ENCODE data around the gene BAG5. TPM values are rescaled to one million over a fixed set of nuclear protein-coding genes. Genes with fewer than 3 reads are reported as not detected.

The BAG5 gene
- total RNA-seq, 1 experiment from 2014 or later: 29.2 TPM

DNA sequence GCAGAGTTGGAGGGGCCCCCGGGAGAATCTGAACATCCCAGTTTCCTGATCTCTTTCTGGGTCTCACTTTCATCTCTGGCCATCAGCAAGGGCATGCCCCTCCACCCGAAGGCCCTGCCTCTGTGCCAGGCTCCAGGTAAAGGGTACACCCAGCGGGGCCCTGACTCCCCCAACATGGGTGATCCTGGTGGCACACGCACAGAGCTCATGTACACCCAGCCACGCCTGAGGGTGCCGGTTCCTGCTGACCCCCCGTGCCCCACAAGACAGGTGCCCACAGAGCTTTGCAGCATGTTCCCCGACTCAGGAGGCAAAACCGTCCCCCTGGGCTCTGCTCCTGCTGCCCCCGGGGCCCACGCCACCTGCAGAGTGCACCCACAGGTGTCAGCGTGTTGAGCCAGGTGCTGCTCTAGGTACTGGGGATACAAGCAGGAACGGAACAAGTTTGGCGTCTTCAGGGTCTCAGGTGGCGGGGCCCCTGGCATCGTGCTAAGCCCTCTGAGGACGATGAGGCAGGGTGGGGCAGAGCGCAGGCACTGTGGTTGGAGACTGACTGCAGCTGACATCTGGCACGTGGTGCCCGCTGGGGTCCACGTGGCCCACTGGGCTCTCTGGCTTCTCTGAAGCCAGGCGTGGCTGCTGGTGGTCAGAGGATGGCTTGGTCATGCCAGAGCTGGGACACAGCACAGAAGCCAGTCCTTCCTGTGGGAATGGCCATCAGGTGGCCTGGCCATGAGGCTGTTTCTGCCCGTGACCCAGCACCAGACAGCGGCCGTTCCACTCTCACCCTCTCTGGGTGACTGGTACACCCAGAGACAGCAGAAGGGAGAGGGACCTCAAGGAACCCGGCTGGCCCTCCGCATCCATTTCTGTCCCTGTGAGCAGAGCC, 13.8 kb downstream of the BAG5 start:
- TF ChIP-seq CBFB (CRISPR knock-in tag; IDR thresholded peaks at IDR 0.05; ENCODE audit: low read depth): no peak
- TF ChIP-seq, protein P1, sequence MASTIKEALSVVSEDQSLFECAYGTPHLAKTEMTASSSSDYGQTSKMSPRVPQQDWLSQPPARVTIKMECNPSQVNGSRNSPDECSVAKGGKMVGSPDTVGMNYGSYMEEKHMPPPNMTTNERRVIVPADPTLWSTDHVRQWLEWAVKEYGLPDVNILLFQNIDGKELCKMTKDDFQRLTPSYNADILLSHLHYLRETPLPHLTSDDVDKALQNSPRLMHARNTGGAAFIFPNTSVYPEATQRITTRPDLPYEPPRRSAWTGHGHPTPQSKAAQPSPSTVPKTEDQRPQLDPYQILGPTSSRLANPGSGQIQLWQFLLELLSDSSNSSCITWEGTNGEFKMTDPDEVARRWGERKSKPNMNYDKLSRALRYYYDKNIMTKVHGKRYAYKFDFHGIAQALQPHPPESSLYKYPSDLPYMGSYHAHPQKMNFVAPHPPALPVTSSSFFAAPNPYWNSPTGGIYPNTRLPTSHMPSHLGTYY (CRISPR knock-in tag; IDR thresholded peaks at IDR 0.05): no peak
- no peak for TF ChIP-seq FOXJ3 (CRISPR knock-in tag; IDR thresholded peaks at IDR 0.05; ENCODE audit: borderline replicate concordance)
- TF ChIP-seq ZNF396 (CRISPR knock-in tag; IDR thresholded peaks at IDR 0.05; ENCODE audit: borderline replicate concordance): no peak
- TF ChIP-seq, protein P2, sequence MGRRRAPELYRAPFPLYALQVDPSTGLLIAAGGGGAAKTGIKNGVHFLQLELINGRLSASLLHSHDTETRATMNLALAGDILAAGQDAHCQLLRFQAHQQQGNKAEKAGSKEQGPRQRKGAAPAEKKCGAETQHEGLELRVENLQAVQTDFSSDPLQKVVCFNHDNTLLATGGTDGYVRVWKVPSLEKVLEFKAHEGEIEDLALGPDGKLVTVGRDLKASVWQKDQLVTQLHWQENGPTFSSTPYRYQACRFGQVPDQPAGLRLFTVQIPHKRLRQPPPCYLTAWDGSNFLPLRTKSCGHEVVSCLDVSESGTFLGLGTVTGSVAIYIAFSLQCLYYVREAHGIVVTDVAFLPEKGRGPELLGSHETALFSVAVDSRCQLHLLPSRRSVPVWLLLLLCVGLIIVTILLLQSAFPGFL (CRISPR knock-in tag; IDR thresholded peaks at IDR 0.05; ENCODE audit: borderline replicate concordance): no peak
- no peak for TF ChIP-seq ZNF121 (CRISPR knock-in tag; IDR thresholded peaks at IDR 0.05)
- TF ChIP-seq, protein P3, sequence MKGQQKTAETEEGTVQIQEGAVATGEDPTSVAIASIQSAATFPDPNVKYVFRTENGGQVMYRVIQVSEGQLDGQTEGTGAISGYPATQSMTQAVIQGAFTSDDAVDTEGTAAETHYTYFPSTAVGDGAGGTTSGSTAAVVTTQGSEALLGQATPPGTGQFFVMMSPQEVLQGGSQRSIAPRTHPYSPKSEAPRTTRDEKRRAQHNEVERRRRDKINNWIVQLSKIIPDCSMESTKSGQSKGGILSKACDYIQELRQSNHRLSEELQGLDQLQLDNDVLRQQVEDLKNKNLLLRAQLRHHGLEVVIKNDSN (CRISPR knock-in tag; IDR thresholded peaks at IDR 0.05): no peak
- no peak for TF ChIP-seq SMAD4 (CRISPR knock-in tag; IDR thresholded peaks at IDR 0.05)
- H3K4me1 Mint-ChIP-seq: peaks cover 5% of the 10 kb centered on the region; the same call in 1 of the 2 replicates
- H3K4me3 Mint-ChIP-seq: no peak overlapping the region
- no peak for ATAC-seq
- H3K9me3 Mint-ChIP-seq: no peaks in the 10 kb centered on the region
- ChIA-PET POLR2A (no interaction called here), CTCF (interaction anchor here (1.1 to 21.0 kb wide), 4 partner anchors 13 to 43 kb away, joined by 3 to 455 read pairs (median 5); partner anchors contain the start of genes BAG5 and CKB)
- no peaks in the 10 kb centered on the region for H3K27me3 Mint-ChIP-seq (ENCODE audit: low read depth)
- no peak for DNase-seq (ENCODE audit: low spot score)
- H3K36me3 Mint-ChIP-seq: no peaks in the 10 kb centered on the region
- H3K27ac Mint-ChIP-seq: no peak overlapping the region

DNA sequence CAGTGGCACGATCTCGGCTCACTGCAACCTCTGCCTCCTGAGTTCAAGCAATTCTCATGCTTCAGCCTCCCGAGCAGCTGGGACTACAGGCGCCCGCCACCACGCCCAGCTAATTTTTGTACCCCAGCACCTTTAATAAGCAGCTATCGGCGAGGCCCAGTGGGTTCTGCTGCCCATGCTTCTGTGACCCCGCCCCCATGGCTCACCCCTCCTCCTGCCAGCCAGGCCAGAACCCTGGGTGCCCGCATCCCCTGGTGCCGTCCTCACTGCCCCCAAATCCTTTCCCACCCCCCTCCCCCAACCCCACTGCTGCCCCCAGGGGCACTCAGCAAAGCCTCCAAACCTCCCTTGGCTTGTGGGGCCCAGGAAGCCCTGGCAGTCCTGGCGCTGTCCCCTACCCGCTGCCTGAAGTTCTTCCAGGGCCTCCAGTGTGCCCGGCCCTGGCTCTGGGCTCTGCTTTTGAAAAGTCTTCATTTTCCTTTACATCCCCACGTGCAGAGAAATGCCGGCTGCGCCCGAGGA, 14.5 kb downstream of the BAG5 start:
- no peaks in the 10 kb centered on the region for H3K9me3 Mint-ChIP-seq
- H3K27me3 Mint-ChIP-seq (ENCODE audit: low read depth): no peaks in the 10 kb centered on the region
- CTCF ChIA-PET: interaction anchor here (1.0 to 21.0 kb wide), 6 partner anchors 10 to 157 kb away, joined by 3 to 455 read pairs (median 10); partner anchors contain the start of genes BAG5, CKB and COA8
- H3K36me3 Mint-ChIP-seq: no peaks in the 10 kb centered on the region
- TF ChIP-seq FOXJ3 (CRISPR knock-in tag; IDR thresholded peaks at IDR 0.05; ENCODE audit: borderline replicate concordance) (no peak), ZNF423 (CRISPR knock-in tag; IDR thresholded peaks at IDR 0.05) (no peak), NR2C2 (CRISPR knock-in tag; IDR thresholded peaks at IDR 0.05) (no peak), ETV6 (CRISPR knock-in tag; IDR thresholded peaks at IDR 0.05) (no peak), NFE2L1 (CRISPR knock-in tag; IDR thresholded peaks at IDR 0.05) (no peak), PRRX2 (CRISPR knock-in tag; IDR thresholded peaks at IDR 0.05) (no peak), JAZF1 (CRISPR knock-in tag; IDR thresholded peaks at IDR 0.05) (no peak)
- no peak overlapping the region for H3K4me3 Mint-ChIP-seq
- H3K4me1 Mint-ChIP-seq: peaks cover 5% of the 10 kb centered on the region; the same call in 1 of the 2 replicates
- ATAC-seq: no peak
- H3K27ac Mint-ChIP-seq: no peak overlapping the region
- POLR2A ChIA-PET: no interaction called here
- DNase-seq (ENCODE audit: low spot score): no peak

DNA sequence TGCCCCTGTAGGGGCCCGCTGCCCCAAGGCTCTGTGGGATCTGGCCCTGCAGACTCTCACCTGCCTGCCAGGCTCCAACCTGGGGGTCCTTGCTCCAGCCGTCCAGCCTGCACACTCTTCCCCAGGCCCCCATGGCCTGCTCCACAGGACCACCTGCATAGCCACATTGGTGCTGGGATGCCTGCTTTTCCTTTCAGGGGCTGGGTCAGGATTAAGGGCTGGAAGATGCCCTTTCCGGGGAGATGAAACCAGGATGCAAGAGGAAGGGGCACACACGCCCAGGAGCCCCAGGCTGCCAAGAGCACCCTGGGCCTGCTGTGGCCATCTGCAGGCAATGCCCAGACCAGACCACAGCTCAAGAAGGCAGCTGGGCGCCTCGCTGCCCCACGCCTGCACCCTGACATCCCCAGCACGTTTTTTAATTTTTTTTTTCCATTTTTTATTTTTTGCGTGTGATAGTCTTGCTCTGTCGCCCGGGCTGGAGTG, 15.0 kb downstream of the BAG5 start:
- no peaks in the 10 kb centered on the region for H3K36me3 Mint-ChIP-seq
- H3K27ac Mint-ChIP-seq: no peak overlapping the region
- ATAC-seq (no peak), DNase-seq (ENCODE audit: low spot score) (no peak)
- no peaks in the 10 kb centered on the region for H3K9me3 Mint-ChIP-seq
- peaks cover 5% of the 10 kb centered on the region; the same call in 1 of the 2 replicates for H3K4me1 Mint-ChIP-seq
- no peak overlapping the region for H3K4me3 Mint-ChIP-seq
- CTCF ChIA-PET: interaction anchor here (0.6 to 21.0 kb wide), 15 partner anchors 9 to 157 kb away, joined by 3 to 455 read pairs (median 6); partner anchors contain the start of genes BAG5, CKB, COA8 and TRMT61A
- H3K27me3 Mint-ChIP-seq (ENCODE audit: low read depth): no peaks in the 10 kb centered on the region
- POLR2A ChIA-PET: interaction anchor here (0.5 kb wide), 2 partner anchors 45 to 1103 kb away, joined by 3 read pairs; no protein-coding TSS in a partner anchor
- TF ChIP-seq, protein P4, sequence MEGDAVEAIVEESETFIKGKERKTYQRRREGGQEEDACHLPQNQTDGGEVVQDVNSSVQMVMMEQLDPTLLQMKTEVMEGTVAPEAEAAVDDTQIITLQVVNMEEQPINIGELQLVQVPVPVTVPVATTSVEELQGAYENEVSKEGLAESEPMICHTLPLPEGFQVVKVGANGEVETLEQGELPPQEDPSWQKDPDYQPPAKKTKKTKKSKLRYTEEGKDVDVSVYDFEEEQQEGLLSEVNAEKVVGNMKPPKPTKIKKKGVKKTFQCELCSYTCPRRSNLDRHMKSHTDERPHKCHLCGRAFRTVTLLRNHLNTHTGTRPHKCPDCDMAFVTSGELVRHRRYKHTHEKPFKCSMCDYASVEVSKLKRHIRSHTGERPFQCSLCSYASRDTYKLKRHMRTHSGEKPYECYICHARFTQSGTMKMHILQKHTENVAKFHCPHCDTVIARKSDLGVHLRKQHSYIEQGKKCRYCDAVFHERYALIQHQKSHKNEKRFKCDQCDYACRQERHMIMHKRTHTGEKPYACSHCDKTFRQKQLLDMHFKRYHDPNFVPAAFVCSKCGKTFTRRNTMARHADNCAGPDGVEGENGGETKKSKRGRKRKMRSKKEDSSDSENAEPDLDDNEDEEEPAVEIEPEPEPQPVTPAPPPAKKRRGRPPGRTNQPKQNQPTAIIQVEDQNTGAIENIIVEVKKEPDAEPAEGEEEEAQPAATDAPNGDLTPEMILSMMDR (IDR thresholded peaks at IDR 0.05): no peak
- TF ChIP-seq NR3C1 (CRISPR knock-in tag; conservative IDR thresholded peaks at IDR 0.05; ENCODE audit: low read depth) (no peak), ZNF232 (CRISPR knock-in tag; IDR thresholded peaks at IDR 0.05) (no peak), GTF2I (CRISPR knock-in tag; conservative IDR thresholded peaks at IDR 0.05) (no peak), MXD4 (CRISPR knock-in tag; IDR thresholded peaks at IDR 0.05; ENCODE audit: borderline replicate concordance) (no peak), TCF7 (CRISPR knock-in tag; IDR thresholded peaks at IDR 0.05; ENCODE audit: low read depth) (no peak), RELA (CRISPR knock-in tag; IDR thresholded peaks at IDR 0.05; ENCODE audit: borderline replicate concordance) (no peak)
- TF ChIP-seq, protein P2 (CRISPR knock-in tag; IDR thresholded peaks at IDR 0.05; ENCODE audit: borderline replicate concordance): no peak
- TF ChIP-seq, protein P5, sequence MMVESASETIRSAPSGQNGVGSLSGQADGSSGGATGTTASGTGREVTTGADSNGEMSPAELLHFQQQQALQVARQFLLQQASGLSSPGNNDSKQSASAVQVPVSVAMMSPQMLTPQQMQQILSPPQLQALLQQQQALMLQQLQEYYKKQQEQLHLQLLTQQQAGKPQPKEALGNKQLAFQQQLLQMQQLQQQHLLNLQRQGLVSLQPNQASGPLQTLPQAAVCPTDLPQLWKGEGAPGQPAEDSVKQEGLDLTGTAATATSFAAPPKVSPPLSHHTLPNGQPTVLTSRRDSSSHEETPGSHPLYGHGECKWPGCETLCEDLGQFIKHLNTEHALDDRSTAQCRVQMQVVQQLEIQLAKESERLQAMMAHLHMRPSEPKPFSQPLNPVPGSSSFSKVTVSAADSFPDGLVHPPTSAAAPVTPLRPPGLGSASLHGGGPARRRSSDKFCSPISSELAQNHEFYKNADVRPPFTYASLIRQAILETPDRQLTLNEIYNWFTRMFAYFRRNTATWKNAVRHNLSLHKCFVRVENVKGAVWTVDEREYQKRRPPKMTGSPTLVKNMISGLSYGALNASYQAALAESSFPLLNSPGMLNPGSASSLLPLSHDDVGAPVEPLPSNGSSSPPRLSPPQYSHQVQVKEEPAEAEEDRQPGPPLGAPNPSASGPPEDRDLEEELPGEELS (CRISPR knock-in tag; IDR thresholded peaks at IDR 0.05): no peak

Measured in WTC11 (cell line).